Small intestine (tissue), 7 donors: Measurements from ENCODE around the gene SERPINB11. TPM values are rescaled to one million over a fixed set of nuclear protein-coding genes. Genes with fewer than 3 reads are reported as not detected.

Experiments
- DNase-seq, 2 donors: peaks; one replicate each; pipeline versions ENCODE4 v3.0.0 to v3.0.0-alpha.2; 2013
- FAIRE-seq: peaks from 2 replicates; lab custom pipeline; 2012; peaks lifted over from hg19 to GRCh38; lab: Jason Lieb, UNC
- H3K27ac ChIP-seq, 3 donors: one replicate each; pipeline ENCODE4 v1.5.1; 2013; ENCODE audit warnings: low read length in 2 of 3, mild to moderate bottlenecking in 2 of 3, control low read depth in 1 of 3, inconsistent platforms in 1 of 3, low read depth in 1 of 3, moderate library complexity in 1 of 3
- H3K27me3 ChIP-seq, 3 donors: one replicate each; pipeline ENCODE4 v1.6.1; 2013; ENCODE audit warnings: low read length in 3 of 3, inconsistent platforms in 1 of 3; ENCODE audit not compliant: control insufficient read depth in 3 of 3, insufficient read depth in 3 of 3
- H3K36me3 ChIP-seq, 3 donors: one replicate each; pipeline ENCODE4 v1.6.1; 2013; ENCODE audit warnings: low read length in 3 of 3, inconsistent platforms in 1 of 3, low read depth in 1 of 3, mild to moderate bottlenecking in 1 of 3, moderate library complexity in 1 of 3; ENCODE audit not compliant: control insufficient read depth in 3 of 3, insufficient read depth in 2 of 3
- H3K4me1 ChIP-seq, 3 donors: one replicate each; pipeline ENCODE4 v1.6.1; 2013; ENCODE audit warnings: low read length in 2 of 3, inconsistent platforms in 1 of 3, low read depth in 1 of 3, mild to moderate bottlenecking in 1 of 3, moderate library complexity in 1 of 3; ENCODE audit not compliant: control insufficient read depth in 3 of 3, insufficient read depth in 2 of 3
- H3K4me3 ChIP-seq, 3 donors: one replicate each; pipeline ENCODE4 v1.5.1; 2013; ENCODE audit warnings: low read length in 3 of 3, control low read depth in 1 of 3, inconsistent platforms in 1 of 3, low read depth in 1 of 3, mild to moderate bottlenecking in 1 of 3, moderate library complexity in 1 of 3
- H3K9me3 ChIP-seq, 2 donors: one replicate each; pipeline ENCODE4 v1.6.1; 2013; ENCODE audit warnings: low read depth in 1 of 2, low read length in 1 of 2; ENCODE audit not compliant: control insufficient read depth in 2 of 2, insufficient read depth in 1 of 2
- WGBS, 3 donors: extraction: QIAGEN DNeasy Blood & Tissue Kit; methylation state at CpG; one replicate each; pipeline ENCODE4 v1.1.7; 2013; 5-methylcytosine and 5-hydroxymethylcytosine counted together
- polyA plus RNA-seq, 4 donors: library from polyadenylated mRNA; stranded (reverse) in 3 of 4; unstranded in 1 of 4; fragments of 200-250 nt in 3 of 4; fragments of 120-200 nt in 1 of 4; gene quantifications; one replicate each; pipeline versions ENCODE4 v1.2.1 to v1.2.3, GENCODE V29; 2013
- donor health status: healthy with polysubstance abuse.
- donor health status: control.
- donor health status: control.
- donor health status: Bipolar disorder and iron deficiency.
- donor health status: healthy.

The SERPINB11 gene
- polyA plus RNA-seq, 4 donors: not detected

DNA sequence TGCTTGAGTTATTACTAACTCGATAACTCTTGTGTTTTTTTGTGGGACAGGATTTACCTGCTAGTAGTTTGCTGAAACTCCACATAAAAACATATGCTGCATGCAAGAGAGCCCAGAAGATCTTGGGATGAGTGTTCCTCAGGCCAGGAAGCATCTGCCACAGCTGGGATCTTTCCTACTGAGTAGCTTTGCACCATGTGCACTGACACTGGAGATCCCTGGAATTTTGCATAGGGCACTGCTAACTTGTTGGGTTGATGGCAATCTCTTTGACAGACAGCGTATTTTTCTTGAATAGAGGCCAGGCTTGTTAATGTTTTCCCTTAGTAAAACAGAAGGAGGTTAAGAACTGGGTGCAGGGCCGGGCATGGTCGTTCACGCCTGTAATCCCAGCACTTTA lies 808 bp upstream of the SERPINB11 start:
- DNase-seq (no peak), FAIRE-seq (no peak)
- Histone ChIP-seq H3K36me3 (no peaks in the 10 kb centered on the region), H3K4me3 (no peak overlapping the region), H3K27me3 (no peaks in the 10 kb centered on the region), H3K9me3 (no peaks in the 10 kb centered on the region), H3K27ac (no peak overlapping the region), H3K4me1 (no peaks in the 10 kb centered on the region)
- 48 to 65% (median 52%) methylated on average over 5 of the region's 5 CpGs for WGBS, 3 donors

DNA sequence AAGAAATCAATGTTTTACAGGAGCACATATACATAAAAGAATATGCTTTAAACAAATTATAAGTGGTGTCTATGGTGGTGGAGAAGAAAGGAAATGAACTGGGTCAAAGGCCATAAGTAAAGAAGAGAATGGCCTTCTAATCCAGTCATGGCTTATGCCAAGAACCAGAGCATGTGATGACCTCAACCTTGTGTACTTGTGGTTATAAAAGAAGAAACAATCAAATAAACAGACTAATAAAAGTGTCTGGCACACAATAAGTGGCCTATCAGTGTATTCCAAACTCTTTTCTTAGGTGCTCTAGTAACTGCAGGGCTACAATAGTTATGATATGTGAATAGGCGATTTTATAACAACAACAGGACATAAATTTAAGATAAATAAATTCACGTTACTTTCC lies 2.6 kb downstream of the SERPINB11 start:
- DNase-seq (no peak), FAIRE-seq (no peak)
- Histone ChIP-seq H3K27ac (no peak overlapping the region), H3K27me3 (no peaks in the 10 kb centered on the region), H3K4me1 (no peaks in the 10 kb centered on the region), H3K9me3 (no peaks in the 10 kb centered on the region), H3K4me3 (no peak overlapping the region), H3K36me3 (no peaks in the 10 kb centered on the region)
- WGBS, 3 donors: 72 to 76% (median 72%) methylated on average over 2 of the region's 2 CpGs

DNA sequence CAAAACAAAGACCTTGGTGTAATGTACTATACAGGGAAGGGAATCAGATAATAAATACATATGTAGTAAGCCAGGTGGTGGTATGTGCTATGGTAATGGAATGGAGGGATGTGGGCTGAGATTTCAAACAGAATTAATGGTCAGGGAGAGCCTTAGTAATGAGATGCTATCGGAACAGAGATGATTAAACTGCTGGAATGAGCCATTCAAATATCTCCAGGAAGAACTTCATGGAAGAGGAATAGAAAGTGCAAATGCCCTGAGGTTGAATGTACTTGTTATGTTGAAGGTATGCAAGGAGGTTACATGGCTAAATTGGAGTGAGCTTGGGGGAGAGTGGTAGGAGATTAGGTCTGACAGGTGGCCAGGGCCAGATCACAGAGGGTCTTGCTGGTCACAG lies 5.1 kb downstream of the SERPINB11 start:
- Histone ChIP-seq H3K27ac (no peak overlapping the region), H3K36me3 (no peaks in the 10 kb centered on the region), H3K4me1 (no peaks in the 10 kb centered on the region), H3K27me3 (no peaks in the 10 kb centered on the region), H3K4me3 (no peak overlapping the region), H3K9me3 (no peaks in the 10 kb centered on the region)
- WGBS, 3 donors: 83 to 93% (median 86%) methylated on average over 1 of the region's 1 CpG
- no peak for DNase-seq
- FAIRE-seq: no peak

DNA sequence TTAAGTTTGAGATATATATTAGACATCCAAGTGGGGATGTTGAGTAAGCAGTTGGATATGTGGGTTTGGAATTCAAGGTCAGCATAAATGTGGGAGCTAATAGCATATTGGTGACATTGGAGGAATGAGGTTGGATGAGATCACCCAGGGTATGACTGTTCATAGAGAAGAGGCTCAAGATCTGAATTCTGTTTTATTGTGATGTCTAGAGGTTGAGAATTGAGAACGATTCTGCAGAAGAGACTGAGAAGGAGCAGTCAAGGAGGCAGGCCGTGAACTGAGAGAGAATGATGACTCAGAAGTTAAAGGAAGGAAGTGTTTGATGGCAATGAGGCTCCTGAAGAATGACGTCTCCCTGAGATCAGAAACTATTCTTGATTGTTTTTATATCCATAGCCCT lies 5.9 kb downstream of the SERPINB11 start:
- 58 to 69% (median 68%) methylated on average over 3 of the region's 3 CpGs for WGBS, 3 donors

DNA sequence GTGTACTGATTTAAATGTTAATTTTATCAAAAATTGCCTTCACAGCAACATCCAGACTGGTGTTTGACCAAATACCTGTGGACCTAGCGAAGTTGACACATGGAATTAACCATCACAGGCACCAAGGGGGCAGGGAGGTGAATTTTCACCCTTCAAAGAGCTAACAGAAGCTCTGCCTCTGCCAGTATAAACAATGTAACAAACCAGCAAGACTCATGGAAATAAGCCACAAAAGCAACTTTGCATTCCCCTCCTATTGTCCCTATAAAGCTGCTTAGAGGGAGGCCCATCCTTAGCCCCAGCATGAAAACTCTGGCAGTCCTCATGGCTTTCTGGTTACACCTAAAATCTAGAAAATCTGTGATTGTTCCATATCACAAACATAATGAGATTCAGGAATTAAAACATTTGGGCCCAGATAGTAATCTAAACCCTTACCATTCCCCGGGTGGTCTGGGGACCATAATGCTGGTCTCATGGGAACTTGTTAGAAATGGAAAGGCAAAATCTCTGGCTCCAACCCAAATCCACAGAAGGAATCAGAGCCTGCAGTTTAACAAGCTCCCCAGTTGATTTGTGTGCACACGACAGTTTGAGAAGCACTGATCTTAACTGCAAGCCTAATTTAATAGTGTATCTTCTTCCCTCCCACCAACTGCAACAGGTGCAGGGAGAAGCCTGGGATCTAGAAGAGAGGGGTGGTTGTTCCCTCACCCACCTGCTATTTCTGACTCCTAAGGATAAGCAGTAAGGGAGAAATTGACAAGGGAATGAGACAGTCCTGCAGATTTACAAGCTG lies 23.1 kb downstream of the SERPINB11 start:
- Histone ChIP-seq H3K27ac (no peak overlapping the region), H3K36me3 (no peaks in the 10 kb centered on the region), H3K9me3 (no peaks in the 10 kb centered on the region), H3K27me3 (no peaks in the 10 kb centered on the region), H3K4me1 (no peaks in the 10 kb centered on the region), H3K4me3 (no peak overlapping the region)
- no peak for DNase-seq
- WGBS, 3 donors: 14 to 33% (median 16%) methylated on average over 3 of the region's 3 CpGs
- FAIRE-seq: no peak

More for the DNA sequence above, 5.9 kb downstream of the SERPINB11 start:
- no peak for FAIRE-seq
- peaks cover 0 to 2% of the 10 kb centered on the region in 2 donors for H3K9me3 ChIP-seq
- no peaks in the 10 kb centered on the region for H3K36me3 ChIP-seq
- H3K27me3 ChIP-seq: no peaks in the 10 kb centered on the region
- no peak overlapping the region for H3K4me3 ChIP-seq
- DNase-seq: no peak
- no peak overlapping the region for H3K27ac ChIP-seq
- no peaks in the 10 kb centered on the region for H3K4me1 ChIP-seq

DNA sequence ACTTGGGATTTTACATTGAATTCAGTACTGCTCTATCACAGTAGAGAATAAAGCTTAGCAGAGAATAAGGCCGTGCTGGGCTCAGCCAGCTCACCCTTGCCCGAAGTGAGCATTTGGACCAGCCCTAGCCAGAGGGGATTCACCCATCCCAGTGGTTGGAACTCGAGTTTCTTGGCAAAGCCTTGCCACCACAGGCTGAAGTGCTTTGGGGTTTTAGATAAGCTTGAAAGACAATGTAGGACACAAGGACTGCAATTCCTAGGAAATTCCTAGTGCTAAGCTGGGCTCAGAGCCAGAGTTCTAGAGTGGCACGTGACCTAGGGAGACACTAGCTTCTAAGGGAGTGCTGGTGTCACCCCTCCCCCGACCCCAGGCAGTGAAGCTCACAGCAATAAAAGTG lies 28.0 kb downstream of the SERPINB11 start:
- no peaks in the 10 kb centered on the region for H3K9me3 ChIP-seq
- FAIRE-seq (no peak), DNase-seq (peak in 1 of 2 donors; percentile 23)
- no peaks in the 10 kb centered on the region for H3K27me3 ChIP-seq
- no peak overlapping the region for H3K27ac ChIP-seq
- 47 to 61% (median 53%) methylated on average over 5 of the region's 5 CpGs for WGBS, 3 donors
- no peaks in the 10 kb centered on the region for H3K36me3 ChIP-seq
- H3K4me1 ChIP-seq: no peaks in the 10 kb centered on the region
- no peak overlapping the region for H3K4me3 ChIP-seq

DNA sequence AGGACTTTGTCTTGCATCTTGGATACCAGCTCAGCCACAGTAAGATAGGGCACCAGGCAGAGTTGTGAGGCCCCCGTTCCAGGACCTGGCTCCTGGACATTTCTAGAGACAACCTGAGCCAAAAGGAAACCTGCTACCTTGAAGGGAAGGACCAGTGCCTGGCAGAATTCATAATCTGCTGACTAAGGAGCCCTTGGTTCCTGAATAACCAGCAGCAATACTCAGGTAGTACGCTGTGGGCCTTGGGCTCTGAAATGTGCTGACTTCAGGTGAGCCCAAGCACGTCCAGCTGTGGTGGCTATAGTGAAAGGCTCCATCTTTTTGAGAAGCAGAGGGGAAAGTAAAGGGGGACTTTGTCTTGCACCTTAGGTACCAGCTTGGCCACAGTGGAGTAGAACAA lies 28.5 kb downstream of the SERPINB11 start:
- Histone ChIP-seq H3K9me3 (no peaks in the 10 kb centered on the region), H3K4me1 (no peaks in the 10 kb centered on the region), H3K27ac (no peak overlapping the region), H3K36me3 (no peaks in the 10 kb centered on the region), H3K27me3 (no peaks in the 10 kb centered on the region), H3K4me3 (no peak overlapping the region)
- 70 to 79% (median 76%) methylated on average over 3 of the region's 3 CpGs for WGBS, 3 donors
- DNase-seq (no peak), FAIRE-seq (no peak)

DNA sequence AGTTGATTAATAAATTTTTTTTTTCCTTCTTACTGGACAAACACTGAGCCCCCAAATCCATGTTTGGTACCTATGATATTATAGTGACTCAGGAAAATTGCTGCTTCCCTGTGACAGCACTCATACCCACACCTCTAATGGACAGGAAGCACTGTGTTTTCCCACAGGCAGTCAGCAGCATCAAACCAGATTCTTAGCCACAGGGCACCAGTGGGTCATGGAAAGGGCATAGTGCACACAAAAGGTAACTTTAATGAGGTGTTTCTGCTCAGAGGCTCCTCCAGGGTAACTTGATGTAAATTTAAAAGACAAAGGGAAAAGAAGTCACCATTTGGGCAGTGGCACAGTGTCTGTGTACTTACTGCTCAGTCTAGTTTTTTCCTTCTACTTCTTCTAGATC lies 34.1 kb downstream of the SERPINB11 start:
- Histone ChIP-seq H3K4me3 (no peak overlapping the region), H3K4me1 (no peaks in the 10 kb centered on the region), H3K36me3 (no peaks in the 10 kb centered on the region), H3K9me3 (no peaks in the 10 kb centered on the region), H3K27me3 (no peaks in the 10 kb centered on the region), H3K27ac (no peak overlapping the region)
- no peak for DNase-seq
- FAIRE-seq: no peak

DNA sequence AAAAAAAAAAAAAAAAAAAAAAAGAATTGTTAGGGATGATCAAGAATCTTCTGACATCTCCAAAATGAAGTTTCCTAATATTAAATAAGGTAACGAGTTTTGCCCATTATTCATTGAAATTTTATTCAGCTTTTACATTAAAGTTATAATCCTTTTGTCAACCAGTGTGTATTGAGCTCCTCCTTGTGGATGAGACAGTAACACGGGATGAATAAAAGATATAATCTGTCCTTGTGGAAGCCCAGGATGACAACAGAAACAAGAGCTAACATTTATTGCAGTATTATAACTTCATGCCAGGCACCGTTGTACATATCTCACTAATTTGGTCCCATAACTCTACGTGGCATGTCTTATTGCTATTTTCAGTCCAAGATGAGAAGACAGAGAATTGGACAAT lies 39.0 kb downstream of the SERPINB11 start:
- WGBS, 3 donors: 49 to 55% (median 51%) methylated on average over 4 of the region's 4 CpGs
- Histone ChIP-seq H3K36me3 (no peaks in the 10 kb centered on the region), H3K27me3 (no peaks in the 10 kb centered on the region), H3K4me1 (no peaks in the 10 kb centered on the region), H3K4me3 (no peak overlapping the region), H3K27ac (no peak overlapping the region), H3K9me3 (no peaks in the 10 kb centered on the region)
- peak in 1 of 2 donors; percentile 6 for DNase-seq
- FAIRE-seq: no peak
